Measurements from ENCODE around the gene RAB24. TPM values are rescaled to one million over a fixed set of nuclear protein-coding genes. Genes with fewer than 3 reads are reported as not detected.

Gene RAB24
- total RNA-seq, 1 donor from 2014 or later: 30.0 TPM

DNA sequence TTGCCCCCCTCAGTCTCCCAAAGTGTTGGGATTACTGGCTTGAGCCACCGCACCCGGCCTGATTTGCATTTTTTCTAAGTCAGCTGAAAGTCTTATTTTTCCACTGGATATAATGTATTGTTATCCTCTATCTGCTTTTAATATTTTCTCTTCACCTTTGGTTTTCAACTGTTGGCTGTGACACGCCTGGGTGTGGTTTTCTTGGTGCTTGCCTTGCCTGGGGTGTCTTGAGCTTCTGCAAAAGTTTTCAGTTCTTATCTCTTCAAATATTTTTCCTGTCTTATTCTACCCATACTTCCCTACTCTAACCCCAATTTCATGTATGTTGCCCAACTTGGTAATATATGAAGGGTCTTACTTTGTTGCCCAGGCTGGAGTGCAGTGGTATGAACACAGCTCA lies 12.5 kb upstream of the RAB24 start:
- no peaks in the 10 kb centered on the region for H3K9me3 Mint-ChIP-seq (ENCODE audit: low read depth)
- no peak overlapping the region for H3K27ac Mint-ChIP-seq
- no peaks in the 10 kb centered on the region for H3K27me3 Mint-ChIP-seq
- no peak overlapping the region for H3K4me3 Mint-ChIP-seq (ENCODE audit: low read depth)
- peaks cover 5% of the 10 kb centered on the region for H3K36me3 Mint-ChIP-seq (ENCODE audit: insufficient read depth)
- peaks cover 10% of the 10 kb centered on the region for H3K4me1 Mint-ChIP-seq (ENCODE audit: low read depth)
- DNase-seq (ENCODE audit: low spot score, unreplicated experiment): no peak
- TF ChIP-seq, protein P1, sequence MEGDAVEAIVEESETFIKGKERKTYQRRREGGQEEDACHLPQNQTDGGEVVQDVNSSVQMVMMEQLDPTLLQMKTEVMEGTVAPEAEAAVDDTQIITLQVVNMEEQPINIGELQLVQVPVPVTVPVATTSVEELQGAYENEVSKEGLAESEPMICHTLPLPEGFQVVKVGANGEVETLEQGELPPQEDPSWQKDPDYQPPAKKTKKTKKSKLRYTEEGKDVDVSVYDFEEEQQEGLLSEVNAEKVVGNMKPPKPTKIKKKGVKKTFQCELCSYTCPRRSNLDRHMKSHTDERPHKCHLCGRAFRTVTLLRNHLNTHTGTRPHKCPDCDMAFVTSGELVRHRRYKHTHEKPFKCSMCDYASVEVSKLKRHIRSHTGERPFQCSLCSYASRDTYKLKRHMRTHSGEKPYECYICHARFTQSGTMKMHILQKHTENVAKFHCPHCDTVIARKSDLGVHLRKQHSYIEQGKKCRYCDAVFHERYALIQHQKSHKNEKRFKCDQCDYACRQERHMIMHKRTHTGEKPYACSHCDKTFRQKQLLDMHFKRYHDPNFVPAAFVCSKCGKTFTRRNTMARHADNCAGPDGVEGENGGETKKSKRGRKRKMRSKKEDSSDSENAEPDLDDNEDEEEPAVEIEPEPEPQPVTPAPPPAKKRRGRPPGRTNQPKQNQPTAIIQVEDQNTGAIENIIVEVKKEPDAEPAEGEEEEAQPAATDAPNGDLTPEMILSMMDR (IDR thresholded peaks at IDR 0.05; ENCODE audit: unreplicated experiment): no peak

DNA sequence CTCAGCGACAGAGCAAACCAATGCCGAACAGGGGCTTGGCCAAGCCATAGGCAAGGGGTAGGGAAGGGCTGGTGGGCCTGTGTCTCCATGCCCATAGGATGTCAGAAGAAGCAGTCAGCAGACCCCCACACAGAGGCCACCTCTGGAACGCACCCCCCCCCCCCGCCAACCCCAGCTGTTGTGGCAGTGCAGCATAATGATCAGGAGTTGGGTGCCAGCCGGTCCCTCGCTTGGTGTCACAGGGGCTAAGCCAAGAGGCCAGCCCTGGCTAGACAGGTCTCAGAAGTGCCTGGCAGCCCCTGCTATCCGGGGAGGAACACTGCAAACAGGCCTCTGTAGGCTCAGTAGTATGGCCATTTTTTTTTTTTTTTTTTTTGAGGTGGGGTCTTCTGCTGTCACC lies 11.9 kb upstream of the RAB24 start:
- no peak overlapping the region for H3K27ac Mint-ChIP-seq
- peaks cover 5% of the 10 kb centered on the region for H3K36me3 Mint-ChIP-seq (ENCODE audit: insufficient read depth)
- no peaks in the 10 kb centered on the region for H3K9me3 Mint-ChIP-seq (ENCODE audit: low read depth)
- no peak for DNase-seq (ENCODE audit: low spot score, unreplicated experiment)
- H3K27me3 Mint-ChIP-seq: no peaks in the 10 kb centered on the region
- H3K4me3 Mint-ChIP-seq (ENCODE audit: low read depth): no peak overlapping the region
- H3K4me1 Mint-ChIP-seq (ENCODE audit: low read depth): peaks cover 15% of the 10 kb centered on the region
- TF ChIP-seq, protein P1 (IDR thresholded peaks at IDR 0.05; ENCODE audit: unreplicated experiment): no peak

DNA sequence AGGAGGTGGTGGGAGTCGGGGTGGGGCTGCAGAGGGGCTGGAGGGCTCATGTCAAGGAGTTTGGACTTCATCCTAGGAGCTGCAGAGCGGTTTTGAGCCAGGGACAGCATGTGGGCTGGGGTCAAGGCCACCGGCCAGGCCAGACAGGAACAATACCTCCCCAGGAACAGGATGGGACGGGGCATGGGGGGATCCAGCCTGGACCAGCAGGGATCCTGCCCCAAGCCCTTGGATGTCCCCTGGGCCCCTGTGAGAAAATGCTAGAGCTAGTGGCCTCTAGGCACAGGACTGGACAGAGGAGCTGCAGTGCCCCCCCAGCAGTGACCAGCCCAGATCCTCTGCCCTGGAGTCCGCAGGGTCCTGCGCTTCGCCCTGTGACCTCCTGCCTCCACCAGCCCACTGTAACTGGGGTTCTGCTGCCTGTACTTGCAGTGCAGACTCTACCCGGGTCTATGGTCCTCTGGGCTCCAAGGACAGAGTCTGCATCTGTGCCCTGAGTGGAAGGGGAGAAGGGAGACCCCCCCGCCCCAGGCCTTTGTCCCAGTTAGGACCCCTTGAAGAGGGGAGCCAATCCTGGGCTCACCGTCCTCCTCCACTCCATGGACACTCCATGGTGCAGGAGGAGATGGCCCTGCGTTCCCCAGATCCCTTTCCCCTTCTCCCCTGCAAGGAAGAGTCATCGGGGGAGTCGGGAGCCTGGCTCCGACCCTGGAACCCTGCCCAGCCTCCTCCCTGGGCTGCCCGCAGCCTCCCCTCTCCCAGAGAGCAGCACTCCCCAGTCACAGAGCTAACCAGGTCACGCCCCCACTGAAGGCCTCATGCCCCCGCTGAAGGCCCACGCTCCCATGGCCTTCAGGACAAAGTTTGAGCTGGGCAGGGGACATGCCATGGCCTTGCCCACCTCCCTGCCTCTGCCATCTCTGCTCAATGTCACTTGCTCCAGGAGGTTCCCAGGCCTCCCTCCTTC lies 11.1 kb upstream of the RAB24 start:
- H3K36me3 Mint-ChIP-seq (ENCODE audit: insufficient read depth): peaks cover 5% of the 10 kb centered on the region
- H3K4me1 Mint-ChIP-seq (ENCODE audit: low read depth): peaks cover 18% of the 10 kb centered on the region
- H3K4me3 Mint-ChIP-seq (ENCODE audit: low read depth): no peak overlapping the region

DNA sequence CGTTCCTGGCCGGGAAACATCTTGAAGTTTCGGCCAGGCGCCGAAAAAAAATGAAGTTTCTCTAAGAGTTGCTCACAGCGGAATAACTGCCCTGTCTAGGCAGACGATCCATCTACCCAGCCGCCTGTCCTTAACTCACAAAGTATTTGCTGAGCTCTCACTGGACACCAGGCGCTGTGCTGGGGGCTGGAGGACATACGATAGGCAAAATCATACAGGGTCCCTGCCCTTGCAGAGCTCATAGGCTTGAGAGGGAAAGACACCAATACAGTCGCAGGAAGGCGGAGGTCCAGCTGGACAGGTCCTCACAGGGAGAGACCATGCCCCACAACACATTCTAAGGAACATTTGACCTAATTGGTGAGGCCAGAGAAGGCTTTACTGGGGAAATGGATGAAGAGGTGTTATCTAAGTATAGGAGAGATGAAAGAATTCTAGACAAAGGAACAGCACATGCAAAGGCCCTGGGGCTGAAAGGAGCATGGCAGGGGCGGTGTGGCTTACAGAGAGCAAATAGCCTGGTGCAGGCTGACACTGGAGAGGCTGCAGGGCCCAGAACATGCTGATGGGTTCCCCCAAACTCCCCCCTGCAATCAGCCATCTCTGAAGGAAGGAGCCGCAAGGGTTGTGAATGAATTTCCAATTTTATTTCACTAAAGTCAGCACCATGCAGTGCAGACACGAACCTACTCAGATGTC lies 10.2 kb upstream of the RAB24 start:
- no peaks in the 10 kb centered on the region for H3K9me3 Mint-ChIP-seq (ENCODE audit: low read depth)
- no peaks in the 10 kb centered on the region for H3K27me3 Mint-ChIP-seq
- DNase-seq (ENCODE audit: low spot score, unreplicated experiment): no peak
- H3K4me1 Mint-ChIP-seq (ENCODE audit: low read depth): peaks cover 18% of the 10 kb centered on the region
- TF ChIP-seq, protein P1 (IDR thresholded peaks at IDR 0.05; ENCODE audit: unreplicated experiment): no peak
- peaks cover 5% of the 10 kb centered on the region for H3K36me3 Mint-ChIP-seq (ENCODE audit: insufficient read depth)
- H3K27ac Mint-ChIP-seq: peak overlapping the region; percentile 69
- no peak overlapping the region for H3K4me3 Mint-ChIP-seq (ENCODE audit: low read depth)

More for the DNA sequence above, 11.1 kb upstream of the RAB24 start:
- H3K27me3 Mint-ChIP-seq: no peaks in the 10 kb centered on the region
- H3K27ac Mint-ChIP-seq: no peak overlapping the region
- DNase-seq (ENCODE audit: low spot score, unreplicated experiment): no peak
- TF ChIP-seq, protein P1 (IDR thresholded peaks at IDR 0.05; ENCODE audit: unreplicated experiment): no peak
- H3K9me3 Mint-ChIP-seq (ENCODE audit: low read depth): no peaks in the 10 kb centered on the region

DNA sequence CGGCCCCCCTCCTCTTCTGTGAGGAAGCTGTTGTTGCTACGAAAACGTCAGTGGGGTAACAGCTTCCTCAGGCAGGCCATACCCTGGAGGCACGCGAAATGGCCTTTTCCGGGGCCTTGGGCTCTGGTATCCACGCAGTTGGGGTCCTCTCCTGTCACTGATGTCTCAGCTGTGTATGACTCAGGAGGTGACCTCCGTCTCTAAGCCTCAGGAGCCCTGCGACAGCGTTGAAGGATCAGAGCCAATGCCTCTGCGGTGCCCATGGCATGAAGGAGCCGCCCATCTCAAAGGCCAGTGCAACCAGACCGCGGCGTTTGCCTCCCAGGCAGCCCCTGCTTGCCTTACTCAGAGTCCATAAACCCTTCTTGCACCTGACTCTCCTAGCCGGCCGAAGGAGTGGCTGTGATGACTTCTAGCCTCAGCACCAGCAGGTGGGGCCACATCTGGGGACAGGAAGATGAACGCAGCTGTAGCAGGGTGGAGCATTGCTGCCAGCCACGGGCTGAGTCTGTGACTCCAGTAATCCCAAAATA lies 9.2 kb upstream of the RAB24 start:
- TF ChIP-seq, protein P1 (IDR thresholded peaks at IDR 0.05; ENCODE audit: unreplicated experiment): no peak
- peaks cover 12% of the 10 kb centered on the region for H3K4me1 Mint-ChIP-seq (ENCODE audit: low read depth)
- H3K36me3 Mint-ChIP-seq (ENCODE audit: insufficient read depth): peaks cover 4% of the 10 kb centered on the region
- H3K27me3 Mint-ChIP-seq: no peaks in the 10 kb centered on the region
- no peak for DNase-seq (ENCODE audit: low spot score, unreplicated experiment)
- H3K4me3 Mint-ChIP-seq (ENCODE audit: low read depth): peak overlapping the region; percentile 67
- H3K9me3 Mint-ChIP-seq (ENCODE audit: low read depth): no peaks in the 10 kb centered on the region
- H3K27ac Mint-ChIP-seq: peak overlapping the region; percentile 69

All from progenitor cell of endocrine pancreas (in vitro differentiated cells).